ENCODE results near the gene KCNJ10.

The KCNJ10 gene

DNA sequence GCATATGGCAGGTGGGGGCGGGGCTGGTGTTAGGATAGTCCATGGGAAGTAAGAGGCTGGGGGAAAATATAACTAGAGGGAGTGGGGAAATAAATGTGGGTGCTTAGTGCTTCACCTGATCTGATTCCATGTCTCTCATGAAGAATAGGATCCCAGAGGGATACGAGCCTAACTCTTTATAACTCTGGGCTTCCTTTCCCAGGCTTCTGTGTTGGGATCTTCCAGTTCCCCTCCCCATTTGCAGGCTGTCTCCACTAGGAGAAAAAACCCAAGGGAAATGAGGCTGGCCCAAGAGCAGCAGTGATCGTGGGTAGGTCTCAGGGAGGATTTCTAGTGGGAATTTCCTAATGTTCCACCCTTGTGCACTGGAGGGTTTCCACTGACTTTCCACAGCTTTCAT is 13.0 kb upstream of the KCNJ10 start:
- DNase-seq = no peak

DNA sequence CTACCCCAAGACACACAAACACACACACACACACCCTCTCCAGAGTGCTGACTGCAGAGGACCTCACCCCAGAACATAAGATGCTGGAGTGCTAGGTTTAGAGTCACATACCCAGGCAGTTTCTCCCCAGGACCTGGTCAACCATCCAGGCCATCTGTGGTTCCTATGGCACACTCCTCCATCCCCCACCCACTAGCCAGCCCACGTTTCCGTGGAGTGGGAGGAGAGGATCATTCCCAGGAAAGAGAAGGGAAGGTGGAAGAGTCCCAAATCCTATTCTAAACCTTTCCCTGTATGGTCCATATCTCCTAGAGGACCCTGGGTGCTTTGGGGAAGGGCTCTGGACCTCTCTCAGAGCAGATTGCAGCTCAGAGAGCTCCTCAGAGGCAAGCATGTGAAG is 12.5 kb upstream of the KCNJ10 start:
- DNase-seq = no peak

DNA sequence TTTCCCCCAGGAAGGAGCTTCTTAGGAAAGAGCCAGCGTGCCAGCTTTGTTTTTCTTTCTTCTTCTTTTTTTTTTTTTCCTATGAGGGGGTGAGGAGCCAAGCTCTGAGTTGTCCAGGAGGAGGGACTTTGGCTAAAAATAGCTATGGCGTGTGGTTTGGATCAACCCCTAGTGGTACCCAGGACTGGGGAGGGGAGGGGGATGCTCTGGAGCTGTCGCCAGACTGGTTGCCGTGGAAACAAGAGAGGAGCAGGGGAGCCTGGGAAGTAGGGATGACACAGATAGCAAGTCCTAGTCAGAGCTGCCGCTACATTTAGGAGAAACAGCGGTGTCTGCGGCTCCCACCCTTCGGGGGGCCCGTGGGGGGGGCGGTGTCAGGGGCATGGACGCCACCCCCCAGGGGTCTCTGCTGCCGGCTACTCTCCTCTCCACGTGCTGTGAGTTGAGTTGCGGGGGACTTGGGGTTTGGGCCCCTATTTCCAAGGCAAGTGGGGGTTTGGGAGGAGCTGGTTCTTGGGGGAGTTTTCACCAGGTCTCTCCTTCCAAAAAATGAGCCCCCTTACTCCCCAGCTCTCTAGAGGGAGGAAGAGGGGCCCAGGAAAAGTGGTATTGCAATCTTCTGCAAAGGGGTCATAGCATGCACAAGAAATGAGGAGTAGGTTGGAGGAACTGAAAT is 11.4 kb upstream of the KCNJ10 start, which contains the start of gene KCNJ9:
KCNJ9 (plus strand) TSS at position 278 of the 676 bp plus-strand sequence. CDS start 2,493 bp downstream, outside the sequence.
- DNase-seq = no peak

DNA sequence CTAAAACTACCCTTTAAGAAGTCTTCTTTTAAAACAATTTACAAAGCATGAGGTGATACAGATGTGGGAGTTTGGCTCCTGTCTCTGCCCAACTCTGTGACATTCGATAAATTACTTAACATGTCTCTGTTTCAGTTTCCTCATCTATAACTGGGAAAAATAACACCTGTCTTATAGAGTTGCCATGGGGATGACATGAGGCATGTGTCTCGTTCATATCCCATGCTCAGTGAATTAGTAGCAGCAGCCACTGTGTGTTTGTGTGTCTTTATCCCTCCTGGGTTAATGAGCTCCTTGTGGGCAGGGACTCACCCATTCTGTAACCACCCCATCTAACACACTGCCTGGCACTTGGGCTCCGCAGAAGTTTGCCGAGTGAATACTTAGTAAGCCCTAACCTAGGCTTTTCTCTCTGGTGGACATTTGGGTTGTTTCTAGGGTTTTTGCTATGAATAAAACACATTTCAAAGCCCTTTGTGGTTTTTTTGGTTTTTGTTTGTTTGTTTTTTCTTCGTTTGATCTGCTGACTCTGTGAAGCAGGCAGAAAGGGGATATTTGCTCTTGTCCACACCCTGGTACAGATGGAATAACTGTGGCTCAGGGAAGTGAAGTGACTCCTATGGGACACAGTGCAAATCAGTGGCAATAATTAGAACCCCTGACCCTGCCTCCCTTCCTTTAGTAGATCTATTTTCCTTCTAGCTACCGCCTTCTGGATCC is 10.6 kb upstream of the KCNJ10 start:
- no peak for DNase-seq

DNA sequence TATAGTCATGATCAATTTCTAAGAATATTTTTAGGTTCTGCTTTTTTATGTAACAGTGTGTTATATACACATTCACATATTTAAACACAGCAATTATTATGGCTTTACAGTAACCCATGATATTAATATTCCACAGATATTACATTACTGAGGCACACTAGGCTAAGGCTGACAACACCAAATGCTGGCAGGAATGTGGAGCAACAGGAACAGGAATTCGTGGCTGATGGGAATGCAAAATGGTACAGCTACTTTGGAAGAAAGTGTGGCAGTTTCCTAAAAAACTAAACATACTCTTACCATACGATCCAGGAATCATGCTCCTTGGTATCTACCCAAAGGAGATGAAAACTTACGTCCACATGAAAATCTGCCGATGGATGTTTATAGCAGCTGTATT is 9.5 kb upstream of the KCNJ10 start:
- DNase-seq = no peak

DNA sequence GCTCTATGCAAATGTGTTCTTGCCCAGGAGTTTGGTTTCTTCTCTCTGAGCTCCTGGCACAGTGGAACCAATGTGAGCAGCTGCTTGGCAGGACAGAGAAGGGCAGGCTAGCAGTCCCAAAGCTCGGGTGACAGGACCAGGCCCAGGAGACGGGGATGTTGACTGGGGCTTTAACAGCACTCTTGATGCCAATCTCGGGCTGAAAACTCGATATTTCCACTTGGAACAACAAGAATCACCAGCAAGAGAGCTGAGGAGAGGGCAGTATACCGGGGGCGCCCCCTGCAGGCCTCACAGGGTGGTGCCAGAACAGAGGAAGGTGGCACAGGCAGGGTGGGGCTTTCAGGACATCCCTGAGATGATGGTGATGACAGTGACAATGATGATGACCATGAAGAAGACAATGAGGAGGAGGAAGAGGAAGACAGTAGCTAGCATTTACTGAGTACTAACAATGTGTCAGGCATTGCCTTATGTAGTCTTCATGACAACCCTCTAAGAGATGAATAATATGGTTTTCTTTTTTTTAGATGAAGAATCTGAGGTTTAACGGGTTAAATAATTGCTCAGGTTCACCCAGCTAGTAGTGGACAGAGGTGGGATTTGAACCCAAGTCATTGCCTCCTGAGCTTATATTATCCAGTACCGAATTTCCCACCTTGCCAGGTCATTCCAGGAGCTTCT is 8.7 kb upstream of the KCNJ10 start:
- DNase-seq = peak; percentile 64

DNA sequence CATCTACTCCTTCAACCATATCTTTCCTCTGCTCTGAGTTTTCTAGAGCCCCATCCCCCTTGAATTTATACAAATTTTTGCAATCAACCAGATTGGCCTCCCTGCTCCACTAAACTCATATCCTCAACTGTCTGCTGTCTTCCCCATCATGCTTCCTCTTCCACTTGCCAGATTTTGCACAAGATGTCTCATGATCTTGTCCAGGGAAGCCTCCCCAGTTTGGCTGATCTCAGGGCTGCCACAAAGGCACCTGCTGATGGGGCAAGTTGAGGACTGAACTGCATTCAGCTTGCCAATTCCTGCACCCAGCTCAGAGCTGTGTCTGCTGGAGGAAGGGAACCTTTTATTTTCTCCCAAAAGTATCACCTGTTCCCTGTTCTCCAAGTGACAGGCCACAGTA is 7.5 kb upstream of the KCNJ10 start:
- no peak for DNase-seq

DNA sequence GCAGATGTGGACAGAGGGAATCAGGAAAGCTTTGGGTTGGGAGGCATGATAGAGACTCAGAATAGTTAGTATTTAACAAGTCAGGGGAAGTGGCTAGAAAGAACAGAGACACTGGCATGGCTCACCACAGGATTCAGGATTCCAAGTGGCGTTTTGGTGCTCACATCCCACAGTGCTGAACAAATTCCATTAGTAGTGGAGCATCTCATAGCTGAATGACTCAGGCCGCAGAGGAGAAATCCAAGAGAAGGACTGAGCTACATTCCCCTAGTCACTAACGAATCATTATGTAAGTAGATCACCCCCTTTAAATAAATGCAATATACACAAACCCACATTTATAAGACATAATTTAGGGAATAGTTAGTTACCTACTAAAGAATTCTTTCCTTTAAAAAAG is 6.3 kb upstream of the KCNJ10 start:
- DNase-seq = no peak

DNA sequence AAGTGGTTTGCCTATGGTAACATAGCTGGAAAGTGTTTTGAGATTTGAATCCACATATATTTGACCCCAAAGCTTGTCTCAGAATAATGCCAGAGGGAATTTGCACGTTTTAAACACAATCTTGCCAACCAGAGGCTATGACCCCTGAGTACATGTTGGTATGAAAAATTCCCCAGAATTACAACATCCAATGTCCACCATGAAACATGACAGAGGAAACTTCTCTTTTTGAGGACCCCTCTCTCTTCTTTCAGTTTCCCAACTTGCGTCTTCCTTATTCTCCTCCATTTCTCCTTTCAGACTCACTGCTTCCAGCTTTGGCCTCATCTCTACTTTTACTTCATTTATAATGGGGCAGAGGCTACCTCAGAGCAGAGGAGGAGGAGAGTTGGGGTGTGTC is 5.9 kb upstream of the KCNJ10 start:
- DNase-seq = no peak

DNA sequence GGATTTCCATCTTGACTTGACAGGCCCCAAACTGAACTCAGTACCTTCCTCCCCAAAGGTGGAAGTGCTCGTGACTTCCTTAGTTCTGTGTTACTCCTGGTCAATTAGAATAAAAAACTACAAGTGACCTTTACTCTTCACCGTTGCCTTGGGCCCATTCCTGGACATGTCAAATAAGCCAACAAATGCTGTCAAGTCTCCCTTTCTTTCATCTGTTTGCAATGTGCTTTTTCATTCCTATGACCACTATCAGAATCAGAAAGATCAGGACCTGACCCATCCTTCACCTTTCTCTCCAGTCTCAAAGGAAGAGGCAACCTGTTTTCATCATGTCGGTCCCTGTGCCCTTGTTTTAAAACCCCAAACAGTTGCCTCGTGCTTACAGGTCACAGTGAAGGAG is 4.9 kb upstream of the KCNJ10 start:
- no peak for DNase-seq

DNA sequence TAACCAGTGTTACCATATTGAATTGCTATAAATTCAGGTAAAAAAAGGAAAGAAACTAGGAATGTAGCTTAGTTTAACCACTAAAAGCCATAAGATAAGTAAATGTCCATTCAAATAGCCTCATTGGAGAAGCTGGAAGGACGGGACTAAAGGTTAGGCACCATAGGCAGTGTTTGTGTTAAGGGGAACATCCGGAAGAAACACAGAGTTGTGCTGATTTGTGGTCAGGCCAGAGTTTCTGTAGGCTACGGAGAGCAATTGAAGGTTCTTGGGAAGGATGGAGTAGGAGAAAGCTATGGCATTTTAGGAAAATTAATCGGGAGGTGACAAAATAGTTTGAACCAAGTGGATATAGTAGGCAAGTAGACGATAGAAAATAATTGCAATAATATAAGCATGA is 1.3 kb upstream of the KCNJ10 start:
- DNase-seq = no peak

DNA sequence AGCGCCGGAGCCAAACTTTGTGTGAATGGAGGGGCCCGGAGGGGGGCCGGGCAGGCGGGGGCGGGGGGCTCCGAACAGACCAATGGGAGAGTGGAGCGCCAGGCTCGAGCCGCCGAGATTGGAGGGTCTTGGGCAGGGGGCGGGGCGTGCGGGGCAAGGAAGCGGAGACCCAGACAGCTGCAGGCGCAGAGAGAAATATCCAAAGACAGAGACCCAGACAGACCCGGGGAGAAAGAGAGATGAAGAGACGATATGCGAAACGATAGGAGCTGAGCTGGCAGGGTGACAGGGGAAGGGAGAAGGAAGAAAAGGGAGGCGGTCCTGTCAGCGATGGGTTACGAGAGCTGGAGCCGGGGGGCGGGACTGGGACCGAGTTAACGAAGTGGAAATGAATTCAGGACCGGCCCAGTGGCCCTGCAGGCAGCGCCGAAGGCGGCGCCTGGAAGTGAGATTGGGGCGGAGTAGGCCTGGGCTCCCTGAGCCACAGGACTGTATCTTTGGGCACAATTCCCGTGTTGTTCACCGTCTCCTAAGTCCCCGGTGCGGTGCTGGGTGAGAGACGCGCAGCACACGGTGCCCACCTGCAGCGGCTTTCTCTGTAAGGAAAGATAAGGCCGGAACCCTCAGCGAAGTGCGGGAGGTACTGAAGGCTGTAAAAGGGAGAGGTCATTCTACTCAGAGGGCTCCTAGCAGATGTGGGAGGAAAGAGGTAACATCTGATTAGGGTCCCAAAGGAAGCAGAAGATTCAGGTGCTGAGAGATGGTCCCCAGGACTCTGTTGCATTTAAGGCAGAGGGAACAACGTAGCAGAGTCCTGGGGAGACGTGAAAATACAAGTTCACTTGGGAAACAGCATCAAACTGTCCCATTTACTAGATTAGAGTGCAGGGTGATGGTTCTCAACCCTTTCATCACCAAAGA is 543 bp upstream of the KCNJ10 start:
- DNase-seq = peak; percentile 68

DNA sequence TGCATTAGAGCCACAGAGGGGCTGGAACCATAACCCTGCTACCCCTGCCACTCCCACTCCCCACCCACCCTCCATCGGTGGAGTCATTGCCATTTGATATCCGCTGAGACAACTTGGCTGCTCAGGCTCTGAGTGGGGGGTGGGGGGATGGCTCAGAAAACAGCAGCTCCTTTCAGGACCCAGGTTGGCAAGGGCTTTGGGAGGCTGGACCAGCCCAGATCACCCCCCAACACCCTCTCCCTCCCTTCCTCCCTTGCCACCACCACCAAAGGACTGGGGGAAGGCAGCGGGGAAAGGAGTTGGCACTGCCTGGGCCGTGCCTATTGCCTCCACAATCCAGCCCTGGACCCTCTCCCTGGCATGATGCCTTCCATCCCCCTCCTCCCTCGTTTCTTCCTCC is 1.7 kb downstream of the KCNJ10 start:
- DNase-seq = no peak

DNA sequence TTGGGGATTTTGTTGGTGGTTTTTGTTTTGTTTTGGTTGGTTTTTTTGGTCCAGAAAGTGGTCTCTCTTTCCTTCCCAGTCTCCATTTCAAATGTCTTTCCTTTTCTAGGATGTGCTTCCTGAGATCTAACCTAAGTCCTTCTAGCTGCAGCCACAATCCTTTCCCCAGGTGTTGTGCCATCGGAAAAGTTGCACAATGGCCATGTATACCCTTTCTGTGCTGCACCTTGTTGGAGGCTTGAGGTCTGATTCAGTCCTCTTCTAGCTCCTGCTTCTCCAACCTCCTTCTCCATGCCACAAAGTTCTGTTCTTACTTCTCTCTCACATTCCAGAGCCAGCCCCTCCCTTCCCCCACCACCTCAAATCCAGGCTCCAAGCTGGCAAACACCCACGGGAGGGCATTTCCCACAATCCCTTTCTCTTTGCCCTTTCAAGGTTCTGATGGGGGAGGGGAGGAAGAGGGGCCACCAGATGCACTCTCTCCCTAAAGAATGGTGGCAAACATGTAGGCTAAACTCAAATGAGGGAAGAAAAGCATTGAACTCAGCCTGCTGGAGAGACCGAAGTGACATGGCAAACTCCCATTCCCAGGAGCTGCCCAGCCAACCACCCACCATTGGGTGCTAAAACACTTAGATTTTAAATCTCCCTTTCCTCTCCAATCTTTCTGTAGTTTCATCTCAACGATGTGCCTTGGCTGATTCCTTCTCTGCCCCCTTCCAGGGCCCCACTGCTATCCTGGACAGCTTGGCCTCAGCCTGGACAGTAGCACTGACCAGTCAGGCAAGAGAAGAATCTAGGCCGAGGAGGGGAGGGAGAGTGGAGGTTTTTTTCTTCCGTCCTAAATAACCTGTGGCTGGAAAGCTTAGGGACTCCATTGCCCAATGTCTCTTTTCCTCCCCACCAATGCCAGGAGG is 2.9 kb downstream of the KCNJ10 start:
- DNase-seq = no peak

DNA sequence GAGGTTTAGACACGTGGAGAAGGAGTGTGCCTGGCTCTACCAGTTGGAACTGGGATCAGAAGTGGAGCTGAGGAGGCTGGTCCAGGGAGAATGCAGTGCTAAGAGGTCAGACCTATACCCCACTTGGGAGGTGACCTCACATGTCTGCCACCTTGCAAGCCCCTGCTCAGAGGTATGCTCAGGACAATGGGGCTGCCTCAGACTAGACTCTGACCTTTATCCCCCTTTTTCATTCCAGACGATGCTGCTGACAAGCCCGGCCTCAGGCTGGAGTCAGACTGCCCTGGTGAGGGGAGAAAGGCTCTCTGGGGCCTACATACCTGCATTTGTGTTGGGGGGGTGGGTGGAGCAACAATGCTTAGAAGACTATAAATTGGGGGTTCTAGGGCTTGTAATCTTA is 5.2 kb downstream of the KCNJ10 start:
- DNase-seq = no peak

DNA sequence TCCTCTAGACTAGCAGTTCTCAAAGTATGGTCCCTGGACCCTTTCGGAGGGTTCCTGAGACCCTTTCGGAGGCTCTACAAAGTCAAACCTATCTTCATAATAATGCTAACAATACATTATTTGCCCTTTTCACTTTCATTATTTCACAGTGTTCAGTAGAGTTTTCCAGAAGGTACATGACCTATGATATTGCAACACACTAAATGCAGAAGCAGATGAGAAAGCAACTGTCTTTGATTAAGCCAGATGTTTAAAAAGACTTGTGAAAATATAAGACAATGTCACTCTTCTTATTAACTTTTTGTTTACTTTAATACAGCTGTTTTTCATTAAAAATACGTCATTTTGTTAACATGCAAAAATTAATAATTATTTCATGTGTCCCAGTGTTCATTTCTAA is 5.8 kb downstream of the KCNJ10 start:
- DNase-seq = no peak

DNA sequence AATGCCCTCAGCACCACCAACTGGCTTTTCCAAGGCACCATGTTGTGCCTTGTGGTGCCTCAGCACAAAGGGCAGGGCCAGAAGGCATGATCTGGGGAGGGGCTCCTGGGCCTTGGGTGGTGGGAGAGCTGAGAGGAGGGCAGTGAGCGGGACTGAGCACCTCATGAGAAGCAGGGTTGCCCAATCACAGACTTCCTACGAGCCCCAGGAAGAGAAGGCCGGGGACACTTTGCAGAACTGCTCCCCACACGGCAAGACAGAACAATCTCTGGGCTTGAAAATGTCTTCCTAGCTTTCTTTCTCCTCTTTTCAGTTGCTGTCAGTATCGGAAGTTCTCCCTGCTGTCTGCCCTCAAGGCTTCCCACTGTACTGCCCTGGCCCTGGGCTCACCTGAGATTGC is 6.8 kb downstream of the KCNJ10 start:
- DNase-seq = no peak

DNA sequence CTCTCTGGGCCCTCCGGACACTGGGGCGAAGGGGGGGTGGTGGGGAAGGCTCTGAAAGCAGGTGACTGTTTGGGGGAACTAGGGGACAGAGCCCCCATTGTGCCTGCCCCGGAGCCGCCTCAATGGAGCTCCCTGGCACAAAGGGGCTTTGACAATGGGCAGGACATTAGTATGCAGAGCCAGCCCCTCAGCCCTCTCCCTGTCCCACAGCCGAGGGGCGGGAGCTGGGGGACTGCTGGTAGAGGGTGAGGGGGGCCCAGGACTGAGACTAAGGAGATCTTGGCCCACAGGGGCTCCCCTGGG is 7.8 kb downstream of the KCNJ10 start:
- DNase-seq = no peak

DNA sequence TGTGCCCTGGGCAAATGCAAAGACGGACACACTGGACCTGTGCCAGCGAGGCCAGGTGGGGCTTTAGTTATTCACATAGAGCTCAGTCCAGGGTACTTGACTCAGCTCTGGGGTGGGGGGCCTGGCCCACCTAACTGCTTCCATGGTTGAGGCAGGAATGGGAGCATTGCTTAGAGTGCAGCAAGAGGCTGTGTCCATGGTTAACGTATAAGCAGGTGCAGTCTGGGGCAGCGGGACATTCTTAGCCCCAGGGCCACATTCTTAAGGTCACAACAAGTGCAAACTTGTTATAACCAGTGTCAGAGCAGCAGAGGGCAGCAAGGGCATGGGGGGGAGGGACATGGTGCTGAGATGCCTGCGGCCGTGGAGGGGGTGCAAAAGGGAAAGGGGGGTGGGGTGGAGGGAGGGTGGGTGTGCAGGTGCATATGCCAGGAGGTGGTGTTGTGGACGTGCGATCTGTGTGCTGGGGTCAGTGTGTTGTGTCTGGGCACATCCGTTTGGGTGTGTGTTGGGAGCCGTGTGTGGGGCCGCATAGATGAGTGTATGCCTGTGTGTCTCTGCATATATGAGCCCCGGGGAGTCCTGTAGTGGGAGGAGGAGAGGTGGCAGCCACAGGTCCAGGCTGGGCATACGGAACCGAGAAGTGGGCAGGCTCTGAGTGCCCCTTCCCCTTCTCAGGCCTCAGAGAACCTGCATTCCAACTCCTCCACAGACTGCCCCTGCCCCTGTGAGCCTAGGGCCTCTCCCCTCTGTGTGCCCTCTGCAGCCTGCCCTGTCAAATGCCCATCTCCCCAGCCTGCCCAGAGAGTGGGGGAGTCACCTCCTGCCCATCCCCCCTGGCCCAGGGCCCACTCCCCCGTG is 8.4 kb downstream of the KCNJ10 start:
- no peak for DNase-seq

DNA sequence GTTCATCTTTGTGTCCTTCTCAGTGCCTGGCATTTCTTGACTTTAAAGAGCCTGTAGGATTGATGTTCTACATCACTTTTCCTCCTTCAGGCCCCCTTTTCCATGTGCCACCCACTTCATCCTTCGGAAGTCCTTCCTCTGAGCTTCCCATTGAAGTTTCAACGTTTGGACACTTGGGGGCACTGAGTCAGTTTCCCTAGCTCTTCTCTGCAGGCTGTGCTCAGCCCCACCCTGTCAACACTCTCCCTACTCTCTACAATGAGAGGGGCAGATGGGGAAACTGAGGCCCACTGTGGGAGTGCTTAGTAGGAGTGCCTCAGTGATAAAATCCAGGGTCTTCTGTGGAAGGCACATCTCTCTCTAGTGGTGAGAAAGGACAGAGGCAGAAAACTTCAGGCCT is 11.9 kb downstream of the KCNJ10 start:
- no peak for DNase-seq

DNA sequence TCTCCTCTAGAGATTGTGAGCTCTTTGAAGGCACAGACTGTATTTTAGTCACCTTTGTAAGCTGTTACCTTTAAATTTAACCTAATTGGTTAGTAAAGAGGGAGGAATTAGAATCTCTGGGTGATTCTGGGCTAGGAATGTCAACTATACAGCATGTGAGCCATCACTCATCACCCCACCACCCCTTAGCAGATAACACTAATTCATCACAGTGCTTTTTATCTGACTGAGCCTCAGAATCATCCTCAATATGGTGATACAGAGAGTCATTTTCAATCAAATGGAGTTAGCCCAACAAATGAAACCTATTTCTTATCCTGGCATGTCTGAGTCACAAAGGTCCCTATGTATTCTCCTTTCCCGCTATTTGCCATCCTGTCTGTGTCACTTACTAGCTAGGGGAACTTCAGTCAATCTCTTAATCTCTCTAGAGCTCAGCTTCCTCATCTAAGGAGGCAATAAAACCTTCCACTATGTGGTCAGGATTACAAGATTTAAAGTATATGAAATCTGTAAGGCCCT is 13.3 kb downstream of the KCNJ10 start:
- DNase-seq = no peak

Data from CD4-positive, alpha-beta T cell treated with Interleukin-12 subunit alpha and Interleukin-12 subunit beta, for 1 hour (primary cell).